ENCODE data around the gene FOXP4. TPM values are rescaled to one million over a fixed set of nuclear protein-coding genes. Genes with fewer than 3 reads are reported as not detected.

Gene FOXP4
- polyA plus RNA-seq, 1 experiment: 4.0 TPM

DNA sequence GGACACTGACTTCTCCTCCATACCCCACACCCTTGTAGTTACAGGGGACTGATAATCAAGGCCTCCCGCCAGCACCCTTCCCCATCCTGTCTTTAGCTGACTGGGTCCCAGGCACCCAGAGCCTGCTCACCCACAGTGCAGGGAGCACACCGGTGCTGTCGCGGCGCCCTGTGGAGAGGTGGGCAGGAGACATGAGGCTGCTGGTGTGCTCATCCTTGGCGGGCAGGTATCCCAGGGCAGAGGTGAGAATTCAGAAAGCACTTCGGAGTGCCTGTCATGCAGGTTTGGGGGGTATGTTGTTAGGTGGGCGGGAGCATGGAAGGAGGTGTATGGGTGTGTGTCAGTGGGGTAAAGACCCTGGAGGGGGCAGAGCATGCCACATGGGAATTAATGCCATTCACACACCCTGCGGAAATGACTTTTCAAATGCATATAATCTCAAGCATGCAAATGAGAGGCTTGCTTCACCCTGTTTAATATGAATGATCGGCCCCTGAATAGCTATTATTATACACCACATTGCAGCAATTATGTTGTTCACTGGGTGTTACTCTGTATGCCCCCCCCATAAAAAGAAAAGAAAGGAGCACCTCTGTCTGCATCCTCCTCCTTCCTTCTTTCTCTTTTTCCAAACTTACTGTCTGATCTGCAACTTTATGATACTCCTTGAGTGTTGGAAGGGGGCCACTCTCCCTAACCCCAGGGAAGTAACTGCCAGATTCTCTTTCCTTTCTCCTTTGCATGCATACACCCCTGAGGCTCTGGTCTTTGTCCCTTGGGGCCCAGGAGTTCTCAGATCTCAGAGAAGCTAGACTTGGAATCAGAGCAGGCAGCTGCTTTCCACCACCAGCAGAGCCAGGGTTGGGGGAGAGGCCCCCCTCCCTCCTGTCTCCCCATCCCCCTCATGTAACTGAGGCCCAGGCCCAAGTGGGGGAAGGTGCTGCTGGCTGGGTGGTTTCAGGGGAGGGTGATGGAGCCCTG is 16.0 kb downstream of the FOXP4 start:
- TF ChIP-seq, protein P1, sequence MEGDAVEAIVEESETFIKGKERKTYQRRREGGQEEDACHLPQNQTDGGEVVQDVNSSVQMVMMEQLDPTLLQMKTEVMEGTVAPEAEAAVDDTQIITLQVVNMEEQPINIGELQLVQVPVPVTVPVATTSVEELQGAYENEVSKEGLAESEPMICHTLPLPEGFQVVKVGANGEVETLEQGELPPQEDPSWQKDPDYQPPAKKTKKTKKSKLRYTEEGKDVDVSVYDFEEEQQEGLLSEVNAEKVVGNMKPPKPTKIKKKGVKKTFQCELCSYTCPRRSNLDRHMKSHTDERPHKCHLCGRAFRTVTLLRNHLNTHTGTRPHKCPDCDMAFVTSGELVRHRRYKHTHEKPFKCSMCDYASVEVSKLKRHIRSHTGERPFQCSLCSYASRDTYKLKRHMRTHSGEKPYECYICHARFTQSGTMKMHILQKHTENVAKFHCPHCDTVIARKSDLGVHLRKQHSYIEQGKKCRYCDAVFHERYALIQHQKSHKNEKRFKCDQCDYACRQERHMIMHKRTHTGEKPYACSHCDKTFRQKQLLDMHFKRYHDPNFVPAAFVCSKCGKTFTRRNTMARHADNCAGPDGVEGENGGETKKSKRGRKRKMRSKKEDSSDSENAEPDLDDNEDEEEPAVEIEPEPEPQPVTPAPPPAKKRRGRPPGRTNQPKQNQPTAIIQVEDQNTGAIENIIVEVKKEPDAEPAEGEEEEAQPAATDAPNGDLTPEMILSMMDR (IDR thresholded peaks at IDR 0.05; ENCODE audit: insufficient read depth, low read depth, low read length): no peak
- POLR2A ChIA-PET: interaction anchor here (0.6 kb wide), 1 partner anchor 62 kb away, joined by 3 read pairs; no protein-coding TSS in a partner anchor

DNA sequence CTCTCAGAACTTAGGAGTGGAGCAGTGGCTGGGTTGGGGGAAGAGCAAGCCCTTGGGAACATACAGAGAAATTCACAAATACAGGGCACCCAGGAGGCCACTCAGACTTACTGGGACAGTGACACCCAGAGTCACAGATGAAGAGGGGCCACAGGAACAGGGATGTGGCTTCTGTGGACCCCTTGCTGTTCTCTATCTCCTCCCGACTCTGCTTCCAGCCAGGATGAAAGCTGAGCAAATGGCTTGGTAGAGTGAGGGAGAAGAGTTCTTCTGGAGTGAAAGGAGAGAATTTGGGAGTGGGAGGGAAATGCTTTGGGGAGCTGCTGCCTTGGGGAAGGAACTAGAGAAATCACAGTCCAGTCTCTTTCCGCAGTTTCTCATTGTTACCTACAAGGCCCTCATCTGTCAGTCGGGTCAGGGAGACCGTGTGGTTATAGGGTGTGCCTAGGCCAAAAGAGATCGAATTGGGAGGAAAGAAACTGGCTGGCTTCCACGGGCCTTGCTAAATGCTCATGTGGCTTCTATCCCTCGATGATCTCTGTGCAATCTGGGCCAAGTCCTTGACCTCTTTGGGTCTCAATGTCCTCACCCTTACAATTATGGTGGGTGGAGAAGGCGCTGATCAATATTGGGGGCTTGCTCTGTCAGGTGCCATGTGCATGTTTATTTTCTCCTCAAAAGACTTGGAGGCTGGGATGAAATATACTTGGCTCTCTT is 17.0 kb downstream of the FOXP4 start:
- POLR2A ChIA-PET: no interaction called here
- no peak overlapping the region for H3K4me3 ChIP-seq (ENCODE audit: low read depth, low read length)
- CTCF ChIA-PET: no interaction called here
- no peaks in the 10 kb centered on the region for H3K27me3 ChIP-seq (ENCODE audit: control insufficient read depth, insufficient read depth, low read length)
- TF ChIP-seq, protein P1 (IDR thresholded peaks at IDR 0.05; ENCODE audit: insufficient read depth, low read depth, low read length): no peak
- H3K36me3 ChIP-seq (ENCODE audit: control insufficient read depth, insufficient read depth, low read length): peaks cover 17% of the 10 kb centered on the region
- DNase-seq (ENCODE audit: low read depth): no peak

More for the DNA sequence above, 16.0 kb downstream of the FOXP4 start:
- H3K27me3 ChIP-seq (ENCODE audit: control insufficient read depth, insufficient read depth, low read length): no peaks in the 10 kb centered on the region
- H3K36me3 ChIP-seq (ENCODE audit: control insufficient read depth, insufficient read depth, low read length): peaks cover 16% of the 10 kb centered on the region
- CTCF ChIA-PET: no interaction called here
- no peak for DNase-seq (ENCODE audit: low read depth)
- H3K4me3 ChIP-seq (ENCODE audit: low read depth, low read length): no peak overlapping the region

DNA sequence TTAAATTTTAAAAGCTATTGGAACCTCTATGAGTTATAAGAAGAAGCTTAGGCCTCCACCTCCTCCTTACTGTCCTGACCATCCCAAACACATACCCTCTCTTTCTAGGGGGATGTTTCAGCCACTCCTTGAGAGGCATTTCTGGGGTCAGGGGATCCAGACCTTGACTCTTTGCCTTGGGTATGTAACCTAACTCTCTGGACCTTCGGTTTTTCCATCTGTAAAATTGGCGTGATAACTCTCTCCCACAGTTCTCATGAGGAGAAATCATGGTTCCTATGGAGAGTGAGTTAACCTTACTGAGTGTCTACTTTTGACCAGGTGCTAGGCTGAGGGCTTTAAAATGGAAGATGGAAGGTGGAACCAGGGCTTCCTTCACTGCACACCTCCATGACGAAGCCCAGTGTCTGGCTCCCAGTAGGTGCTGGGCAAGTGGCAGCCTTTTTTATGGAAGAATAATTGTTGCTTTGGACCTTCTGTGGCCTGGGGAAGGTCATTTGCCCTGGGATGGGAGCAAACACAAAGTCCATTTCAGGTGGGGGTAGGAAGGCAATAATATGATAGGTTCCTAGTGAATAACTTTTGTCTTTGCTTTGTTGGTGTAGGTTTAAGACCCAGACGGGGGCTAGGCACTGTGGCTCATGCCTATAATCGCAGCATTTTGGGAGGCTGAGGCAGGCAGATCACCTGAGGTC is 18.4 kb downstream of the FOXP4 start:
- CTCF ChIA-PET: no interaction called here
- POLR2A ChIA-PET: no interaction called here
- H3K27me3 ChIP-seq (ENCODE audit: control insufficient read depth, insufficient read depth, low read length): no peaks in the 10 kb centered on the region
- TF ChIP-seq, protein P1 (IDR thresholded peaks at IDR 0.05; ENCODE audit: insufficient read depth, low read depth, low read length): no peak
- H3K36me3 ChIP-seq (ENCODE audit: control insufficient read depth, insufficient read depth, low read length): peaks cover 23% of the 10 kb centered on the region
- no peak overlapping the region for H3K4me3 ChIP-seq (ENCODE audit: low read depth, low read length)
- DNase-seq (ENCODE audit: low read depth): no peak

DNA sequence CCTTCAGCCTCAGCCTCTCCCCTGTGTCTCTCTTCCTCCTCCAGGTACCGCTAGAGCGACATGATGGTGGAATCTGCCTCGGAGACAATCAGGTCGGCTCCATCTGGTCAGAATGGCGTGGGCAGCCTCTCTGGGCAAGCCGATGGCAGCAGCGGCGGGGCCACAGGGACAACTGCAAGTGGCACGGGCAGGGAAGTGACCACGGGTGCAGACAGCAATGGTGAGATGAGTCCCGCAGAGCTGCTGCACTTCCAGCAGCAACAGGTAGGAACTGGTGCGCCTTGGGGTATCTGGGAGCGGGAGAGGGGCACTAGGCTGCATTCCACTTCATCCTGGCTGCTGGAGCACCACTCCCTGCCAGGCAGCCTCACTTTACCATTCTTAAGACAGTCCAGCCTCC is 19.5 kb downstream of the FOXP4 start:
- TF ChIP-seq, protein P1 (IDR thresholded peaks at IDR 0.05; ENCODE audit: insufficient read depth, low read depth, low read length): no peak
- POLR2A ChIA-PET: no interaction called here
- H3K36me3 ChIP-seq (ENCODE audit: control insufficient read depth, insufficient read depth, low read length): peaks cover 23% of the 10 kb centered on the region
- H3K27me3 ChIP-seq (ENCODE audit: control insufficient read depth, insufficient read depth, low read length): no peaks in the 10 kb centered on the region
- no peak overlapping the region for H3K4me3 ChIP-seq (ENCODE audit: low read depth, low read length)
- CTCF ChIA-PET: no interaction called here
- DNase-seq (ENCODE audit: low read depth): no peak

DNA sequence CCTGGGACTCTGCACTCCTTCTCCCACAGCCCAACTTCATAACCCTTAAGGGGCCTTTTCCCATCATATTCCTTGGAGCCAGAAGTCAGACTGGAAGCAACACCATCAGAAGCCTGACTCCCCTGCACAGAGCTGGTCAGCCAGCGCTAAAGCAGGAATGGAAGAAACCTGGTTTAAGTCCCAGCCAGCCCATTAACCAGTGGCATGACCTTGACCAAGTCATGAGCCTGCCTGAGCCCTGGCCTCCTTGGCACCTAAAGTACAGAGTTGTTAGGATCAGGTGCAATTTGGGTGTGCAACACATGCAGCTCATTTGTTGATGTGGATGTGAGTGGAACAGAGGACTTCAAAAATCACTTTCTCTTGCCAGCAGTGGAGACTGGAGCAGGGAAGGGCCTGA is 20.8 kb downstream of the FOXP4 start:
- TF ChIP-seq, protein P1 (IDR thresholded peaks at IDR 0.05; ENCODE audit: insufficient read depth, low read depth, low read length): no peak
- ChIA-PET CTCF (no interaction called here), POLR2A (no interaction called here)
- peaks cover 23% of the 10 kb centered on the region for H3K36me3 ChIP-seq (ENCODE audit: control insufficient read depth, insufficient read depth, low read length)
- no peaks in the 10 kb centered on the region for H3K27me3 ChIP-seq (ENCODE audit: control insufficient read depth, insufficient read depth, low read length)
- DNase-seq (ENCODE audit: low read depth): no peak
- no peak overlapping the region for H3K4me3 ChIP-seq (ENCODE audit: low read depth, low read length)
